ENCODE results near the gene TMC6.
A peak's percentile ranks its signal among the peaks of the same experiment; 100 is the strongest.
"Not testable (repeated sequence)": the region's sequence is repeated elsewhere in the genome, so short reads cannot be mapped to it uniquely, and the experiment has no call there.

TMC6 gene

DNA sequence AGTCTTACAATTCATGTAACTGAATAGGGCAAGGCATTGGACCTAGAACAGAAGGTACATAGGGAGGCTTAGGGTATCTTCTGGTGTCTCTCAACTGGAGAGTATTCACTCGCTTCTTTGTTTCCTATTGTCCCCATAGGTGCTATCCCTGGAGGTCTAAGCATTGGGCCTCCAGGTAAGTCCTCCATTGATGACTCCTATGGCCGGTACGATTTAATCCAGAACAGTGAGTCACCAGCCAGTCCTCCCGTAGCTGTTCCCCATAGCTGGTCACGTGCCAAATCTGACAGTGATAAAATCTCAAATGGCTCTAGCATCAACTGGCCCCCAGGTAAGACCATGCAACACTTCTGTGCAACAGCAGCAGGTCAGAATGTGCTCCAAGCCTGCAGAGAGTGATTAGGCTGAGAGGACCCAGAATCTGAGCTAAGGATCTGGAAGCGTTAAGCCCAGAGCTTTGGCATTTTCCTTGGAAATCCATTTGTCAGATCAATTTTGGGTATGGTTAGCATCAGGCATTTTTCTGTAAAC lies 35.7 kb downstream of the TMC6 start:
- no peak overlapping the region for H3K27ac Mint-ChIP-seq
- H3K36me3 Mint-ChIP-seq, result peaks cover 66% of the 10 kb centered on the region
- H3K4me1 Mint-ChIP-seq, result peaks cover 5% of the 10 kb centered on the region
- no peaks in the 10 kb centered on the region for H3K9me3 Mint-ChIP-seq
- no peak for DNase-seq
- H3K27me3 Mint-ChIP-seq, result no peaks in the 10 kb centered on the region
- no peak overlapping the region for H3K4me3 Mint-ChIP-seq
- CTCF ChIA-PET, result interaction anchor here (1.4 to 1.7 kb wide), 2 partner anchors 9 to 20 kb away, joined by 4 to 12 read pairs; no protein-coding TSS in a partner anchor

DNA sequence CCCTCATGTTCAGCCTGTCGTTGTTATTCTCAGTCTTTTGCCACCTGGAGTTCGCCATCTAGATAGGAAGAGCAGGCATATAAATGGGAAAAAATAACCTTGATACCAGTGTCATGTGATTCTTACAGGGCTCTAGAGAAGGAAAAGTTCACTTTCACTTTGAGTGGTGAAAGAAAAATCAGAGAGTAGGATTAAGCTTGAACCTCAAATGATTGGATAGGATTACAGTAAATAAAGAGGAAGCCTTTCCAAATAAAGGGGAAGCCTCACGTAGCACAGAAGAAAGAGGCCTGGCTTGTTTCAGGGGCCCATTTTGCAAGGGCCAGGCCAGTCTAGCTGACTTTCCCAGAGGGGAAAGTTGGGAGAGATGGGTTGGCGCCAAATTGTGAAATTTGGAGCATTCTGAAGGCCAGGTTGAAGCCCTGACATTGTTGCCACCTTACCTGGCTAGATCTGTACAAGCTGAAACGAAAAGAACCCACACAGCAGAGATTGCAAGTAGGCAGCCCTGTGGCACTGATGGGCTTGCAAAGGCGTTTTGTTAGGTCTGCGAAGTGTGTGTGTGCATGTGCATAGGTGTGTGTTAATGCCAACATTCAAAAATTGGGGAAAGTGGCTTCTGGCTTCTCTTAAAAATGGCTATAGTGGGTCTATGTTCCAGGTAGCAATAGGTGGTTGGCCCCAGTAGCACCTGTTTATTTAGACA lies 38.8 kb downstream of the TMC6 start:
- Mint-ChIP-seq H3K9me3 (no peaks in the 10 kb centered on the region), H3K4me1 (peaks cover 7% of the 10 kb centered on the region), H3K4me3 (no peak overlapping the region), H3K27ac (no peak overlapping the region), H3K36me3 (peaks cover 59% of the 10 kb centered on the region), H3K27me3 (no peaks in the 10 kb centered on the region)
- CTCF ChIA-PET, result no interaction called here
- DNase-seq, result no peak

DNA sequence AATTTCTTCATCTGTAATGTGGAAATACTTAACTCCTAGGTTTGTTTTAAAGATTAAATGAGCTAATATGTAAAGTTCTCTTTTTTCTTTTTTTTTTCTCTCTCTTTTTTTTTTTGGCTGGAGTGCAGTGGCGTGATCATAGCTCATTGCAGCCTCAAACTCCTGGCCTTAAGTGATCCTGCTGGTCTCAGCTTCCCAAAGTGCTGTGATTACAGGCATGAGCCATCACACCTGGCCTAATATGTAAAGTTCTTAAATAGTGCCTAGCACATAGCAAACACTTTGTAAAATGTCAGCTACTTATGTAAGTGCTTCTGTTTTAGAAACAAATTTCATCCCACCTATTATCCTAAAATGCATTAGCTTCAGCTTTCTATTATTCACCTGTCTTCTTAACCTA lies 40.0 kb downstream of the TMC6 start:
- Mint-ChIP-seq H3K27me3 (no peaks in the 10 kb centered on the region), H3K9me3 (no peaks in the 10 kb centered on the region), H3K36me3 (peaks cover 52% of the 10 kb centered on the region), H3K4me1 (peaks cover 7% of the 10 kb centered on the region), H3K4me3 (no peak overlapping the region), H3K27ac (no peak overlapping the region)
- DNase-seq, result no peak
- CTCF ChIA-PET, result no interaction called here

DNA sequence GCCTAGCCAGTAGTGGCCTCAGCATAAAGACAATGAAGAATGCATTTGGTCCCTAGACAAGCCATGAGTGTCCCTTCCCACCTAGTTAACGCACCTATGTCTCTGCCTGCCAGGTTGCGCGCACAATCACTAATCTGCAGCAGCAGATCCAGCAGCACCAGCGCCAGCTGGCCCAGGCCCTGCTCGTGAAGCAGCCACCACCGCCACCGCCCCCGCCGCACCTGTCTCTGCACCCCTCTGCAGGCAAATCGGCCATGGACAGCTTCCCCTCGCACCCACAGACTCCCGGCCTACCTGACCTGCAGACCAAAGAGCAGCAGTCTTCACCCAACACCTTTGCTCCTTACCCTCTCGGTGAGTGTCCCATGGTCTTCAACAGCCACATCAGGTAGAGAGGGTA lies 41.8 kb downstream of the TMC6 start:
- Mint-ChIP-seq H3K9me3 (no peaks in the 10 kb centered on the region), H3K27ac (no peak overlapping the region), H3K36me3 (peaks cover 40% of the 10 kb centered on the region), H3K4me1 (peaks cover 20% of the 10 kb centered on the region), H3K27me3 (no peaks in the 10 kb centered on the region), H3K4me3 (no peak overlapping the region)
- CTCF ChIA-PET, result no interaction called here
- no peak for DNase-seq

DNA sequence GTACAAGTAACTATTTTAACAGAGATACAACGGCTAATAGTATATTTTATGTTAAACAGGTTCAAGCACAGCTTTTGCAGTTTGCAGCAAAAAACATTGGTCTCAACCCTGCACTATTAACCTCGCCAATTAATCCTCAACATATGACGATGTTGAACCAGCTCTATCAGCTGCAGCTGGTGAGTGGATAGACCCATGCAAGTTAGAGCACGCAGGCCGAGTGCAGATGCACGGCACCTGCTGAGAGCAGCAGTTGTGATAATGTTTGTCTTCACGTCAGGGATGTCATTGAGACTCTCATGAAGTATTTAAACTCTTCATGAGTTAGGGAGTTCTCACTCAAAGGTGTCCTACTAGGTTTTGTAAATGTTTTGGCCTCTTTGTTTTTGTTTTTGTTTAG lies 45.6 kb downstream of the TMC6 start:
- CTCF ChIA-PET, result interaction anchor here (0.6 to 2.7 kb wide), 7 partner anchors 10 to 540 kb away, joined by 3 to 28 read pairs (median 4); no protein-coding TSS in a partner anchor
- H3K36me3 Mint-ChIP-seq, result peaks cover 34% of the 10 kb centered on the region
- H3K4me3 Mint-ChIP-seq, result no peak overlapping the region
- no peak overlapping the region for H3K27ac Mint-ChIP-seq
- peaks cover 16% of the 10 kb centered on the region for H3K4me1 Mint-ChIP-seq
- no peak for DNase-seq
- H3K27me3 Mint-ChIP-seq, result no peaks in the 10 kb centered on the region
- H3K9me3 Mint-ChIP-seq, result no peaks in the 10 kb centered on the region

DNA sequence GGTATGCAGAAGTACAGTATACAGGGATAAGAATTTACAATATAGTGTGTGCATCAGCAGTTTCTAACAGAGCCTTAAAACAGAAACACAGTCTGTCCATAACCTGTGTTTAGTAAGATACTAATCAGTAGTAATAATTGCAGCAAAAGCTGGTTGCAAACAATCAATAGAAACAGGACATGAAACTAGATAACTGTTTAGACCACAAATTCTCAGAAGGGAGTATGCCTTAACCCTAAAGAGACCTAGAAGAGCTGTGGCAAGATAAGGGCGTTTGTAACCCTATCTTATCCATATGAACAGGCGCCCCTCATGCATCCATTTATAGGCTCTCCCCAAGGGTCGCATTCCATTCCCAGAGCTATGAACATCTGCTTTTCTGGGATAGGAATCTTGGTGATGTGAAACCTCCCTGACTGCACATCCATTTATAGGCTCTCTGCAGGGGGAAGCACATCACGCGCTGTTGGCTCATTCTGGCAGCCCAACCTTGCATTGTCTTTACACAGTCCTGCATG lies 46.1 kb downstream of the TMC6 start:
- peaks cover 16% of the 10 kb centered on the region for H3K4me1 Mint-ChIP-seq
- H3K27ac Mint-ChIP-seq, result not testable (repeated sequence)

DNA sequence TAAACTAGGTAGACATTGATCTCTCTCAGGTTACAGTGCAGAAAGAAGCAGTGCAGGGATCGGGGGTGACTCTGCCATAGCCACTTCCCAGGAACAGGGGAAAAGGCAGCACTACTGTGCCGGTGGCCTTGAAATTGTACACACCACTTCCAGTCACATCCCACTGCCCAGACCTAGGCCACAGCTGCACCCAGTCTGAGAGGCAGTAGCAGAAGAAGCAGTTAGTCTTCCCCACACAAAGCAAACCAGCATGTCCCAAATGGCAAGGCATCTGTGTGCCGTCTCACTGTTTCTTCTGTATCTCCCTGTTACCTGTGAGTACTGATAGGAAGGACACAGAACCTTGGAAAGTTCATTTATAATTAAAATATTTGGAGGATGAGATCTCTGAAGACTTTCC lies 47.0 kb downstream of the TMC6 start:
- Mint-ChIP-seq H3K36me3 (peaks cover 34% of the 10 kb centered on the region), H3K27ac (no peak overlapping the region)

More for the DNA sequence above, 46.1 kb downstream of the TMC6 start:
- H3K4me3 Mint-ChIP-seq, H3K9me3 Mint-ChIP-seq, H3K27me3 Mint-ChIP-seq, DNase-seq: not testable (repeated sequence)
- peaks cover 35% of the 10 kb centered on the region for H3K36me3 Mint-ChIP-seq
- CTCF ChIA-PET, result interaction anchor here (0.6 to 1.3 kb wide), 3 partner anchors 99 to 539 kb away, joined by 3 to 4 read pairs (median 3); no protein-coding TSS in a partner anchor

DNA sequence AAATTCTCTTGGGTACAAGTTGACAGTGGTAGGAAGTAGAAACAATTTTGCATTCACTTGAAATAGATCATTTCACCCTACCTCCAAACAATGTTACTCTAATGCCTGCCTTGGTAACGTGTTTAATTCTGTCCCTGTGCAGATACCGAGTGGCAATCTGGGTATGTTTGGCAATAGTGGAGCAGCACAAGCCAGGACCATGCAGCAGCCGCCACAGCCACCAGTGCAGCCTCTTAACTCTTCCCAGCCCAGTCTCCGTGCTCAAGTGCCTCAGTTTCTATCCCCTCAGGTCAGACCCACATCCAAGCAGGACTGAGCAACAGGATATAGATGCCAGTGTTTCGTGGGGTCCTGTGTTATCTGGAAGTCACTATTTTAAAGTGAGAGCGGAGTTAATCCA lies 49.3 kb downstream of the TMC6 start:
- H3K9me3 Mint-ChIP-seq, result no peaks in the 10 kb centered on the region
- peaks cover 14% of the 10 kb centered on the region for H3K4me1 Mint-ChIP-seq
- H3K27ac Mint-ChIP-seq, result peak overlapping the region; percentile 24
- H3K36me3 Mint-ChIP-seq, result peaks cover 44% of the 10 kb centered on the region
- CTCF ChIA-PET, result no interaction called here
- no peaks in the 10 kb centered on the region for H3K27me3 Mint-ChIP-seq
- no peak for DNase-seq
- H3K4me3 Mint-ChIP-seq, result no peak overlapping the region

More for the DNA sequence above, 47.0 kb downstream of the TMC6 start:
- DNase-seq, result no peak
- no peaks in the 10 kb centered on the region for H3K9me3 Mint-ChIP-seq
- no peak overlapping the region for H3K4me3 Mint-ChIP-seq
- H3K4me1 Mint-ChIP-seq, result peaks cover 16% of the 10 kb centered on the region
- CTCF ChIA-PET, result no interaction called here
- H3K27me3 Mint-ChIP-seq, result no peaks in the 10 kb centered on the region

DNA sequence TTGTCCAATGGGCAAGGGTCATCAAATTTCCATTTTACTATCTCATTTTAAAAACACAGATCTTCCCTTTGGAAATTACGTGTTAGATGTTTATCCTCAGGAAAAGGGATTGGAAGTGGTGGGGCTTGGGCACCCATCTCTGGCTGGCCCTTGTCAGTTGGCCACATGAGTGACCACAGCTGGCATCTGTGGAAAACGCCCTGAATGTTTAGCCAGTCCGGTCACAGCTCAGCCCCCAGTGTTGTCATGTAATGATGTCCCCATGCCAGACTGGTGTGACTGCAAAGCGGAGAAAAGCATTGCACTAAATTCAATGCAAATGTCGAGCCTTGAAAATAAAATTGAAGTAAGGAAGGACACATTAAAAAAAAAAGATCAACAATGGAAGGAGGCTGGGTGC lies 53.0 kb downstream of the TMC6 start:
- Mint-ChIP-seq H3K4me3 (no peak overlapping the region), H3K27ac (peak overlapping the region; percentile 28), H3K9me3 (no peaks in the 10 kb centered on the region), H3K4me1 (no peaks in the 10 kb centered on the region), H3K36me3 (peaks cover 59% of the 10 kb centered on the region), H3K27me3 (no peaks in the 10 kb centered on the region)
- CTCF ChIA-PET, result no interaction called here
- DNase-seq, result no peak

DNA sequence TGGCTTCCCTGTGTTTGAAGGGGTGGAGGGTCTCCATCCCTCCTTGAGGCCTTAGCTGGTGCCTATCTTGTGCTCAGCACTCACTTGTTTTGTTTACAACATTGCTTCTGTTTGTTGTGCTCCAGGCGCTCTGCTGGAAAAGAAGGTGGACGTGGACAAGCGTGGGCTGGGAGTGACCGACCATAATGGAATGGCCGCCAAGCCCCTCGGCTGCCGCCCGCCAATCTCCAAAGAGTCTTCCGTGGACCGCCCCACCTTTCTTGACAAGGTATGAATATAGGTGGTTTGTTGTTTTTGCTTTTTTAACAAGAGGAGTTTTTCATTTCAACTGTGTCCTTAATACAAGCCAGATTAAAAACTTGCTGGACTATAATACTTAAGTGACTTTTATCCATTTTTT lies 53.5 kb downstream of the TMC6 start:
- DNase-seq, result no peak
- no peaks in the 10 kb centered on the region for H3K4me1 Mint-ChIP-seq
- no peak overlapping the region for H3K4me3 Mint-ChIP-seq
- H3K27ac Mint-ChIP-seq, result no peak overlapping the region
- CTCF ChIA-PET, result no interaction called here
- peaks cover 62% of the 10 kb centered on the region for H3K36me3 Mint-ChIP-seq
- no peaks in the 10 kb centered on the region for H3K27me3 Mint-ChIP-seq
- no peaks in the 10 kb centered on the region for H3K9me3 Mint-ChIP-seq

DNA sequence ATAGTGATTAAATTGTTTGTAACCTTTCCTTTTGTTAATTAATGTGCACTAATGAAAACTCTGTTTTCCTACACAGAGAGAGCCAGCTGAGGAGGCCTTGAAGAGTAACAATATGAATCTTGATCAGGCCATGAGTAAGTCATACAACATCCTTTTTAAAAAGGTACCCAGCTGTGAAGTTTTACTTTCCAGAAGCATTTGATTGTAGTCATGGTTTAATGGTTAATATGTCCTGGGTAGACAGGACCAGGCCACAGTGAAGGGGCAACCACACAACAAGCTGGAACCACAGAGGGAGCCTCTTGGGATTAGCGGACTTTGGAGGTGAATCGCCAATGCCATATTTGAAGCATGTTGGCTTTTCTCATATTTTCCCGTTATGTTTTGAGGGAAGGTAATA lies 55.6 kb downstream of the TMC6 start:
- no peaks in the 10 kb centered on the region for H3K4me1 Mint-ChIP-seq
- peaks cover 57% of the 10 kb centered on the region for H3K36me3 Mint-ChIP-seq
- no peaks in the 10 kb centered on the region for H3K9me3 Mint-ChIP-seq
- no peak overlapping the region for H3K27ac Mint-ChIP-seq
- no peak for DNase-seq
- no peaks in the 10 kb centered on the region for H3K27me3 Mint-ChIP-seq
- no peak overlapping the region for H3K4me3 Mint-ChIP-seq
- CTCF ChIA-PET, result interaction anchor here (0.9 to 1.0 kb wide), 2 partner anchors 10 to 12 kb away, joined by 3 read pairs; no protein-coding TSS in a partner anchor

DNA sequence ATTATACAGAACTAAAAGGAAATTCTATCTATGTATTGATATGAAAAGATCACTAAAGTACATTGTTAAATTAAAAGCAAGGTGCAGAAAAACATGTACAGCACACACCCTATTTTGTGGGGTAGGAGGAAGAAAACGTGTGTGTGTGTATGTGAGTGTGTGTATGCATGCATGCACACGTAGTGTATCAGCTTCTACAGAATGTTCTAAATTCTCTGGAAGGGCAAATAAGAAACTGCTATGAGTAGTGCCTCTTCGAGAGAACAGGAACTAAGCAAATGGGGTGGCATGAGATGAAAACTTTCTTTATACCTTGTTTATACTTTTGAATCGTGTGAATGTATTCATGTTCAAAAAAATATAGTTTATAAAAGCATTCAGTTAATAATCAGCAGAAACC lies 58.9 kb downstream of the TMC6 start:
- Mint-ChIP-seq H3K4me1 (no peaks in the 10 kb centered on the region), H3K36me3 (peaks cover 43% of the 10 kb centered on the region), H3K9me3 (no peaks in the 10 kb centered on the region), H3K4me3 (no peak overlapping the region), H3K27ac (no peak overlapping the region), H3K27me3 (no peaks in the 10 kb centered on the region)
- CTCF ChIA-PET, result interaction anchor here (0.8 to 1.2 kb wide), 2 partner anchors 15 to 50 kb away, joined by 3 to 4 read pairs; no protein-coding TSS in a partner anchor
- no peak for DNase-seq

DNA sequence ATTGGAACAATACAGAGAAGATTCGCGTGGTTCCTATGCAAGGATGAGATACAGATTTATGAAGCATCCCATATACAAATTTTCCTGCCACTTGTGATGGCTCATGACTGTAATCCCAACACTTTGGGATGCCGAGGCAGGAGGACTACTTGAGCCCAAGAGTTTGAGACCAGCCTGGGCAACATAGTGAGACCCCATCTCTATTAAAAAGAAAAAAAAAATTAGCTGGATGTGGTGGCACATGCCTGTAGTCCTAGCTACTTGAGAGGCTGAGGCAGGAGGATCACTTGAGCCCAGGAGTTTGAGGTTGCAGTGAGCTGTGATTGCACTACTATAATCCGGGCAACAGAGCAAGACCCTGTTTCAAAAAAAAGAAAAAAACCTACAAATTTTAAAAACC lies 61.6 kb downstream of the TMC6 start:
- H3K36me3 Mint-ChIP-seq, result peaks cover 26% of the 10 kb centered on the region
- H3K27me3 Mint-ChIP-seq, DNase-seq, H3K4me3 Mint-ChIP-seq, H3K9me3 Mint-ChIP-seq, H3K27ac Mint-ChIP-seq, H3K4me1 Mint-ChIP-seq: not testable (repeated sequence)
- CTCF ChIA-PET, result interaction anchor here (1.2 to 1.4 kb wide), 2 partner anchors 48 to 49 kb away, joined by 3 to 4 read pairs; no protein-coding TSS in a partner anchor

DNA sequence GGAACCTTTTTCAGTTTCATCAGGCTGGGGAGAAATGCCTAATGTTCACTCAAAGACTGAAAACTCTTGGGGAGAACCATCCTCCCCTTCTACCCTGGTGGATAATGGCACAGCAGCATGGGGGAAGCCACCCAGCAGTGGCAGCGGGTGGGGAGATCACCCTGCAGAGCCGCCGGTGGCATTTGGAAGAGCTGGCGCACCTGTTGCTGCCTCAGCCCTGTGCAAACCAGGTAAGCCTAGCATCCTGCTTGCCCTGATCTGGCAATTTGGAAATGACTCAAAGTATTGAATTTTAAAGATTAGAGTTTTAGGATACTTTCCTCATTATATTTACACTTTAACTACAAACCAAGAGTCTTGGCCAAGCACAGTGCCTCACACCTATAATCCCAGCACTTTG lies 63.8 kb downstream of the TMC6 start:
- no peak overlapping the region for H3K27ac Mint-ChIP-seq
- H3K9me3 Mint-ChIP-seq, result no peaks in the 10 kb centered on the region
- no peak overlapping the region for H3K4me3 Mint-ChIP-seq

DNA sequence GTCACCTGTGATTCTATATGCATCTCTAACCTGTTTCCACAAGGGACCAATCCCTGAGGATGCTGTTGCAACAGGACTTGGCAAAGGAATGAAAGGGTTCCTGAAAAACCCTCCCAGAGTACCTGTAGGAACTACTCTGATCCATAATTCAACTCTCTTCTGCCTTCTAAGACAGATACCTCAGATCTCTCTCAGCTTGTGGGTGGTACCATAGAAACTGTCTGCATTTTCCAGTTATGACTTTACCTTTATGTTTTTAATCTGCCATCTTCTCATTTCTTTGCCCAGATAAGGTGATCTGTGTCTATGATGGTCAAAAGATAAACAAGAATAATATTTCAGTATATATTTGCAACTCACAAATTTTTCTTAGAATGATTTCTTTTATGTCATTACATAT lies 65.1 kb downstream of the TMC6 start:
- Mint-ChIP-seq H3K27ac (no peak overlapping the region), H3K9me3 (no peaks in the 10 kb centered on the region), H3K4me1 (no peaks in the 10 kb centered on the region), H3K27me3 (no peaks in the 10 kb centered on the region), H3K36me3 (peaks cover 13% of the 10 kb centered on the region), H3K4me3 (no peak overlapping the region)
- DNase-seq, result no peak
- CTCF ChIA-PET, result interaction anchor here (0.9 to 1.3 kb wide), 2 partner anchors 20 to 49 kb away, joined by 3 to 4 read pairs; no protein-coding TSS in a partner anchor

More for the DNA sequence above, 63.8 kb downstream of the TMC6 start:
- DNase-seq, result no peak
- H3K4me1 Mint-ChIP-seq, result no peaks in the 10 kb centered on the region
- CTCF ChIA-PET, result interaction anchor here (1.5 kb wide), 1 partner anchor 51 kb away, joined by 3 read pairs; no protein-coding TSS in a partner anchor
- H3K27me3 Mint-ChIP-seq, result no peaks in the 10 kb centered on the region
- peaks cover 16% of the 10 kb centered on the region for H3K36me3 Mint-ChIP-seq
